HepG2 (cell line): ENCODE measurements around the gene ITCH. TPM values are rescaled to one million over a fixed set of nuclear protein-coding genes. Genes with fewer than 3 reads are reported as not detected.

Experiments
- ARNT ChIP-seq: fragments of 450-650 bp; IDR thresholded peaks from 2 replicates; pipeline ENCODE4 v1.6.1; 2017
- ARNTL ChIP-seq: sonication (generic); formaldehyde crosslinking; IDR thresholded peaks from 2 replicates; pipeline ENCODE4 v1.4.0; 2020; ENCODE audit warnings: mild to moderate bottlenecking, missing genetic modification reagents
- E2F5 ChIP-seq: sonication (generic); formaldehyde crosslinking; conservative IDR thresholded peaks from 2 replicates; pipeline ENCODE4 v1.4.0; 2020; ENCODE audit warnings: missing genetic modification reagents
- GPBP1L1 ChIP-seq: sonication (generic); formaldehyde crosslinking; IDR thresholded peaks from 2 replicates; pipeline ENCODE4 v1.5.0; 2020; ENCODE audit warnings: mild to moderate bottlenecking, missing genetic modification reagents
- HHEX ChIP-seq: IDR thresholded peaks from 2 replicates; pipeline ENCODE4 v1.6.1; 2016; ENCODE audit warnings: control low read depth
- NR2F2 ChIP-seq: IDR thresholded peaks from 2 replicates; pipeline ENCODE4 v1.6.1; 2012; ENCODE audit warnings: low read depth, inconsistent platforms, borderline replicate concordance
- ONECUT2 ChIP-seq: sonication (generic); formaldehyde crosslinking; IDR thresholded peaks from 2 replicates; pipeline ENCODE4 v1.4.0; 2020; ENCODE audit warnings: missing genetic modification reagents
- PRDM10 ChIP-seq: sonication (generic); formaldehyde crosslinking; IDR thresholded peaks from 2 replicates; pipeline ENCODE4 v1.4.0; 2020; ENCODE audit warnings: low read depth, missing genetic modification reagents
- SNAPC2 ChIP-seq: sonication (generic); formaldehyde crosslinking; IDR thresholded peaks from 2 replicates; pipeline ENCODE4 v1.8.1; 2022; ENCODE audit warnings: mild to moderate bottlenecking, missing genetic modification reagents
- TEAD2 ChIP-seq: sonication (generic); formaldehyde crosslinking; IDR thresholded peaks from 2 replicates; pipeline ENCODE4 v1.9.0; 2021; ENCODE audit warnings: missing genetic modification reagents
- ZBTB8A ChIP-seq: sonication (generic); formaldehyde crosslinking; IDR thresholded peaks from 2 replicates; pipeline ENCODE4 v1.4.0; 2020; ENCODE audit warnings: mild to moderate bottlenecking, low read depth, missing genetic modification reagents, borderline replicate concordance
- ZFP91 ChIP-seq: sonication (generic); formaldehyde crosslinking; IDR thresholded peaks from 2 replicates; pipeline ENCODE4 v1.9.0; 2022; ENCODE audit warnings: missing genetic modification reagents, mild to moderate bottlenecking, borderline replicate concordance
- ZNF18 ChIP-seq: sonication (generic); formaldehyde crosslinking; IDR thresholded peaks from 2 replicates; pipeline ENCODE4 v1.8.0; 2022; ENCODE audit warnings: mild to moderate bottlenecking, missing genetic modification reagents; ENCODE audit not compliant: insufficient replicate concordance
- ZNF180 ChIP-seq: sonication (generic); formaldehyde crosslinking; IDR thresholded peaks from 2 replicates; pipeline ENCODE4 v1.4.0; 2020; ENCODE audit warnings: low read depth, missing genetic modification reagents, borderline replicate concordance
- ZNF503 ChIP-seq: sonication (generic); formaldehyde crosslinking; IDR thresholded peaks from 2 replicates; pipeline ENCODE4 v1.4.0; 2020; ENCODE audit warnings: missing genetic modification reagents
- ZNF546 ChIP-seq: sonication (generic); formaldehyde crosslinking; conservative IDR thresholded peaks from 2 replicates; pipeline ENCODE4 v1.8.1; 2023; ENCODE audit warnings: mild to moderate bottlenecking, missing genetic modification reagents
- ZNF878 ChIP-seq: sonication (generic); formaldehyde crosslinking; IDR thresholded peaks from 2 replicates; pipeline ENCODE4 v1.8.1; 2023; ENCODE audit warnings: mild to moderate bottlenecking, missing genetic modification reagents, moderate library complexity
- polyA plus RNA-seq, 8 experiments: library from polyadenylated mRNA; depleted of rRNA in 3 of 8; stranded (reverse) in 7 of 8; unstranded in 1 of 8; fragments of >200 nt; fragmentation: Illumina TruSeq in 4 of 8; extraction: Trizol in 4 of 8; gene quantifications; 2 replicates each; pipeline versions ENCODE4 v1.2.1 to v1.2.3, GENCODE V29; 2011 to 2016; ENCODE audit warnings: low read depth in 4 of 8, missing spikeins in 1 of 8, mixed read lengths in 1 of 8; ENCODE audit not compliant: insufficient read depth in 1 of 8
- total RNA-seq, 5 experiments: library from RNA; depleted of rRNA; stranded (reverse); fragments of >200 nt; fragmentation: Illumina TruSeq; extraction: Trizol; gene quantifications; 2 replicates each; pipeline ENCODE4 v1.2.3, GENCODE V29; 2016; ENCODE audit warnings: low read depth in 1 of 5

ITCH gene
- total and polyA plus RNA-seq, 2 of the 13 experiments (the other 11 are each of a cell fraction or from before 2014, with no cell fraction given) = 20.5 to 112 TPM

GRCh38 chr20:34363062-34363464 lies at the start of gene ITCH (continued):
- TF ChIP-seq PRDM10 (peak; percentile 62; the same call in 1 of the 2 replicates), HHEX (CRISPR knock-in tag) (no peak), GPBP1L1 (no peak), ZFP91 (CRISPR knock-in tag) (peak; percentile 58; the same call in 1 of the 2 replicates), ARNT (no peak), ARNTL (CRISPR knock-in tag) (peak; percentile 20; the same call in 1 of the 2 replicates), ZNF18 (CRISPR knock-in tag) (peak; percentile 87), NR2F2 (no peak; the same call in 1 of the 2 replicates), SNAPC2 (CRISPR knock-in tag) (peak; percentile 64; the same call in 1 of the 2 replicates), ZNF546 (peak; percentile 30; the same call in 1 of the 2 replicates), ZNF180 (no peak), TEAD2 (CRISPR knock-in tag) (no peak), ONECUT2 (CRISPR knock-in tag) (no peak), ZNF878 (CRISPR knock-in tag) (peak; percentile 86; the same call in 1 of the 2 replicates), ZBTB8A (CRISPR knock-in tag) (no peak), ZNF503 (CRISPR knock-in tag) (peak; percentile 66), E2F5 (CRISPR knock-in tag) (no peak; the same call in 1 of the 2 replicates)
